ENCODE data around the gene SMCO4.

Gene SMCO4

GRCh38 chr11:93480256-93480655 lies 62.9 kb downstream of the SMCO4 start:
- no peak overlapping the region for H3K4me2 ChIP-seq (ENCODE audit: low read depth, low read length, poor library complexity, severe bottlenecking)
- H3K27me3 ChIP-seq (ENCODE audit: insufficient read depth, low read length, poor library complexity, severe bottlenecking): no peaks in the 10 kb centered on the region
- no peaks in the 10 kb centered on the region for H4K20me1 ChIP-seq (ENCODE audit: insufficient read depth, low read length, poor library complexity, severe bottlenecking)
- H3F3A ChIP-seq (ENCODE audit: low read depth): no peaks in the 10 kb centered on the region
- peaks cover 4% of the 10 kb centered on the region; the same call in 1 of the 2 replicates for H3K36me3 ChIP-seq (ENCODE audit: insufficient read depth, low read length)
- H3K4me3 ChIP-seq (ENCODE audit: low read length, poor library complexity, severe bottlenecking): no peak overlapping the region
- no peak overlapping the region for H2AFZ ChIP-seq (ENCODE audit: low read length)
- H3K79me2 ChIP-seq (ENCODE audit: insufficient read depth, low read length): no peaks in the 10 kb centered on the region
- no peaks in the 10 kb centered on the region for H3K9me3 ChIP-seq (ENCODE audit: insufficient read depth, low read depth, low read length)
- H3K9me2 ChIP-seq (replicated peaks; ENCODE audit: low read depth, low read length): no peaks in the 10 kb centered on the region
- H3K4me1 ChIP-seq (ENCODE audit: insufficient read depth, low read length, poor library complexity, severe bottlenecking): no peaks in the 10 kb centered on the region
- TF ChIP-seq CTCF (conservative IDR thresholded peaks at IDR 0.05; ENCODE audit: low read length) (no peak), EZH2phosphoT487 (IDR thresholded peaks at IDR 0.05; ENCODE audit: borderline replicate concordance) (no peak)
- no peak overlapping the region for H3K9ac ChIP-seq (ENCODE audit: low read depth, low read length, poor library complexity, severe bottlenecking)

GRCh38 chr11:93478841-93479240 lies 64.3 kb downstream of the SMCO4 start:
- H3K4me1 ChIP-seq (ENCODE audit: insufficient read depth, low read length, poor library complexity, severe bottlenecking): no peaks in the 10 kb centered on the region
- no peak overlapping the region for H3K4me2 ChIP-seq (ENCODE audit: low read depth, low read length, poor library complexity, severe bottlenecking)
- H4K20me1 ChIP-seq (ENCODE audit: insufficient read depth, low read length, poor library complexity, severe bottlenecking): no peaks in the 10 kb centered on the region
- H3K36me3 ChIP-seq (ENCODE audit: insufficient read depth, low read length): peaks cover 4% of the 10 kb centered on the region; the same call in 1 of the 2 replicates
- H3F3A ChIP-seq (ENCODE audit: low read depth): no peaks in the 10 kb centered on the region
- no peaks in the 10 kb centered on the region for H3K9me2 ChIP-seq (replicated peaks; ENCODE audit: low read depth, low read length)
- H3K9ac ChIP-seq (ENCODE audit: low read depth, low read length, poor library complexity, severe bottlenecking): no peak overlapping the region
- TF ChIP-seq EZH2phosphoT487 (IDR thresholded peaks at IDR 0.05; ENCODE audit: borderline replicate concordance): no peak
- no peak for TF ChIP-seq CTCF (conservative IDR thresholded peaks at IDR 0.05; ENCODE audit: low read length)
- H2AFZ ChIP-seq (ENCODE audit: low read length): no peak overlapping the region
- no peaks in the 10 kb centered on the region for H3K79me2 ChIP-seq (ENCODE audit: insufficient read depth, low read length)
- H3K4me3 ChIP-seq (ENCODE audit: low read length, poor library complexity, severe bottlenecking): no peak overlapping the region
- no peaks in the 10 kb centered on the region for H3K27me3 ChIP-seq (ENCODE audit: insufficient read depth, low read length, poor library complexity, severe bottlenecking)
- no peaks in the 10 kb centered on the region for H3K9me3 ChIP-seq (ENCODE audit: insufficient read depth, low read depth, low read length)

GRCh38 chr11:93477684-93478234 lies 65.4 kb downstream of the SMCO4 start:
- no peak for TF ChIP-seq EZH2phosphoT487 (IDR thresholded peaks at IDR 0.05; ENCODE audit: borderline replicate concordance)
- TF ChIP-seq CTCF (conservative IDR thresholded peaks at IDR 0.05; ENCODE audit: low read length): no peak
- H3F3A ChIP-seq (ENCODE audit: low read depth): no peaks in the 10 kb centered on the region

More at GRCh38 chr11:93477684-93478234, 65.4 kb downstream of the SMCO4 start:
- Histone ChIP-seq H3K9me2 (replicated peaks; ENCODE audit: low read depth, low read length) (no peaks in the 10 kb centered on the region), H4K20me1 (ENCODE audit: insufficient read depth, low read length, poor library complexity, severe bottlenecking) (no peaks in the 10 kb centered on the region), H2AFZ (ENCODE audit: low read length) (no peak overlapping the region), H3K36me3 (ENCODE audit: insufficient read depth, low read length) (peaks cover 4% of the 10 kb centered on the region; the same call in 1 of the 2 replicates), H3K9ac (ENCODE audit: low read depth, low read length, poor library complexity, severe bottlenecking) (no peak overlapping the region), H3K4me2 (ENCODE audit: low read depth, low read length, poor library complexity, severe bottlenecking) (no peak overlapping the region), H3K4me3 (ENCODE audit: low read length, poor library complexity, severe bottlenecking) (no peak overlapping the region), H3K79me2 (ENCODE audit: insufficient read depth, low read length) (no peaks in the 10 kb centered on the region), H3K27me3 (ENCODE audit: insufficient read depth, low read length, poor library complexity, severe bottlenecking) (no peaks in the 10 kb centered on the region), H3K9me3 (ENCODE audit: insufficient read depth, low read depth, low read length) (no peaks in the 10 kb centered on the region), H3K4me1 (ENCODE audit: insufficient read depth, low read length, poor library complexity, severe bottlenecking) (no peaks in the 10 kb centered on the region)

Measured in Loucy (cell line).